Mucosa of descending colon (tissue), 3 donors: ENCODE measurements around the gene GOSR2. TPM values are rescaled to one million over a fixed set of nuclear protein-coding genes. Genes with fewer than 3 reads are reported as not detected.

Experiments
- ATAC-seq: fragments of 200-7000 bp; cut with Tn5 transposase; one replicate; pipeline ENCODE4 v1.9.1; 2020; ENCODE audit warnings: mild to moderate bottlenecking, moderate library complexity
- DNase-seq, 3 donors: peaks; one replicate each; pipeline ENCODE4 v3.0.0-alpha.2; 2020
- H3K36me3 ChIP-seq: fragments of 200-600 bp; one replicate; pipeline ENCODE4 v1.8.0; 2021; ENCODE audit warnings: low read depth, mild to moderate bottlenecking
- H3K4me1 ChIP-seq: fragments of 200-600 bp; one replicate; pipeline ENCODE4 v1.8.0; 2021; ENCODE audit warnings: low read depth, mild to moderate bottlenecking
- H3K4me3 ChIP-seq: fragments of 200-600 bp; one replicate; pipeline ENCODE4 v1.8.0; 2021; ENCODE audit warnings: mild to moderate bottlenecking
- H3K9me3 ChIP-seq: fragments of 200-600 bp; one replicate; pipeline ENCODE4 v1.8.0; 2021; ENCODE audit warnings: mild to moderate bottlenecking
- CTCF ChIP-seq: fragments of 200-600 bp; IDR thresholded peaks from one replicate; pipeline ENCODE4 v1.8.0; 2022; ENCODE audit warnings: antibody characterized with exemption, mild to moderate bottlenecking
- intact Hi-C, 2 donors: fragments of 100-400 bp; cut with DNase I in 1 of 2; cut with micrococcal nuclease in 1 of 2; formaldehyde crosslinking; loops; one replicate each; pipeline versions ENCODE4 v1.11.0 to v1.11.1; 2022; cut with DNase I, micrococcal nuclease
- total RNA-seq, 3 donors: library from RNA; stranded (reverse); fragmentation: NEBNext Ultra II Directional in 2 of 3; extraction: Animal tissue kit (Norgen Biotek cat#: 25700) in 2 of 3; gene quantifications; one replicate each; pipeline versions ENCODE4 v1.2.1 to v1.2.4, GENCODE V29; 2021 to 2023
- donor health status: DM: no; HTN: no; CAD: no; lungs with moderate emphysema.
- donor health status: DM: no; HTN: no; CAD: no.
- donor health status: DM: no; HTN: yes; CAD: no.

The GOSR2 gene
- total RNA-seq, 3 donors from 2014 or later = 53.7 to 56.5 (median 55.0) TPM

- DNase-seq (no peak), ATAC-seq (no peak)
- intact Hi-C loops = no loop called here
- Histone ChIP-seq H3K9me3 (no peaks in the 10 kb centered on the region), H3K4me1 (no peaks in the 10 kb centered on the region), H3K4me3 (no peak overlapping the region), H3K36me3 (no peaks in the 10 kb centered on the region)
- no peak for TF ChIP-seq CTCF
These were observed 37.2 kb downstream of the GOSR2 start for GRCh38 chr17:46960152-46960551.

- H3K4me1 ChIP-seq = no peaks in the 10 kb centered on the region
- ATAC-seq (no peak), DNase-seq (no peak)
- TF ChIP-seq CTCF = no peak
- no peaks in the 10 kb centered on the region for H3K9me3 ChIP-seq
- no peaks in the 10 kb centered on the region for H3K36me3 ChIP-seq
- H3K4me3 ChIP-seq = no peak overlapping the region
- intact Hi-C loops = no loop called here
These were observed 39.4 kb downstream of the GOSR2 start for GRCh38 chr17:46962374-46962790.

- ATAC-seq (no peak), DNase-seq (no peak)
- Histone ChIP-seq H3K4me1 (no peaks in the 10 kb centered on the region), H3K9me3 (no peaks in the 10 kb centered on the region), H3K36me3 (no peaks in the 10 kb centered on the region), H3K4me3 (no peak overlapping the region)
- intact Hi-C loops = no loop called here
- TF ChIP-seq CTCF = no peak
These were observed 40.6 kb downstream of the GOSR2 start for GRCh38 chr17:46963571-46963970.

GRCh38 chr17:46964315-46965265 lies 41.6 kb downstream of the GOSR2 start:
- TF ChIP-seq CTCF = no peak
- DNase-seq (peak in 1 of 3 donors; percentile 37), ATAC-seq (no peak)
- Histone ChIP-seq H3K36me3 (no peaks in the 10 kb centered on the region), H3K4me3 (no peak overlapping the region), H3K9me3 (no peaks in the 10 kb centered on the region), H3K4me1 (no peaks in the 10 kb centered on the region)
- intact Hi-C loops = no loop called here

- no peak for DNase-seq
- no peak overlapping the region for H3K4me3 ChIP-seq
- no peaks in the 10 kb centered on the region for H3K9me3 ChIP-seq
- intact Hi-C loops = no loop called here
- ATAC-seq = no peak
- TF ChIP-seq CTCF = no peak
- no peaks in the 10 kb centered on the region for H3K4me1 ChIP-seq
- no peaks in the 10 kb centered on the region for H3K36me3 ChIP-seq
These were observed 45.4 kb downstream of the GOSR2 start for GRCh38 chr17:46968224-46968834.
